ENCODE measurements around the gene ASAP3.

Gene ASAP3

DNA sequence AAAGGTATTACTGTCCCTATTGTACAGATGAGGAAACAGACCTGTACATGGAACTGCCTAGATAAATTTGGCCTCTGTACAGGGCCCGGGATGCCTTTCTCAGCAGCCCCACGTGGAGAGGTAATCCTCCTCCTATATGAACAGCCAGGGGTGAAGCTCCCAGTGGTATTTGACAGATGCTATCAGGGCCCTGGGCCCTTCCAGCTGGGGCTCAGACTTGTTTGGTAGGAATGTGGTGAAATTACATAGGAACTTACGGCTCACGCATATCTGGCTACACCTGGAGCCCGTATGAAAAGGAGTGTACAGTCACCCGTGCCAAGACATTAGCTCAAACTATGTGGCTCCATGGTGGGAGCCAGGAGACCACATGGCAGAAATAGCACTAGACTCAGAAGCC lies 34.7 kb downstream of the ASAP3 start:
- Histone ChIP-seq H3K18ac (ENCODE audit: low read length) (no peak overlapping the region), H3K9ac (ENCODE audit: low read depth, low read length, poor library complexity) (no peak overlapping the region), H3K27ac (replicated peaks; ENCODE audit: low read length) (no peak overlapping the region), H3K79me1 (ENCODE audit: low read depth, low read length) (no peaks in the 10 kb centered on the region), H3K4me1 (ENCODE audit: control insufficient read depth in 2 of 2, insufficient read depth in 1 of 2, low read depth in 1 of 2, low read length in 2 of 2) (no peaks in the 10 kb centered on the region), H3K4me3 (ENCODE audit: low read length in 2 of 2) (no peak overlapping the region), H3K27me3 (ENCODE audit: control insufficient read depth in 3 of 3, insufficient read depth in 3 of 3, low read depth in 1 of 3, low read length in 3 of 3) (no peaks in the 10 kb centered on the region), H2BK12ac (ENCODE audit: low read length) (no peak overlapping the region), H3K14ac (ENCODE audit: low read length) (no peak overlapping the region), H2AFZ (ENCODE audit: low read length) (no peak overlapping the region), H3K9me3 (replicated peaks in 1 of 2; ENCODE audit: control insufficient read depth in 2 of 2, insufficient read depth in 1 of 2, low read depth in 1 of 2, low read length in 2 of 2) (no peaks in the 10 kb centered on the region), H3K4me2 (ENCODE audit: insufficient read depth, low read length, poor library complexity, severe bottlenecking) (no peak overlapping the region), H2BK120ac (ENCODE audit: low read depth, low read length) (no peak overlapping the region), H3K36me3 (replicated peaks in 1 of 2; ENCODE audit: control insufficient read depth in 2 of 2, insufficient read depth in 2 of 2, low read length in 2 of 2) (peaks cover 0 to 94% of the 10 kb centered on the region in 2 donors), H2BK15ac (ENCODE audit: low read length) (no peak overlapping the region), H3K4ac (ENCODE audit: low read length) (no peak overlapping the region), H2AK5ac (ENCODE audit: low read depth, low read length) (no peak overlapping the region), H2BK5ac (ENCODE audit: low read length) (no peak overlapping the region), H3K23ac (ENCODE audit: low read depth, low read length, poor library complexity) (no peak overlapping the region), H4K91ac (ENCODE audit: low read depth, low read length, poor library complexity) (no peak overlapping the region), H4K8ac (ENCODE audit: low read depth, low read length) (no peak overlapping the region)
- no CpG with 5 or more reads among the region's 6 CpGs for WGBS, 2 donors (ENCODE audit: extremely low coverage in 2 of 2, insufficient read length in 2 of 2, insufficient replicate concordance in 1 of 2)
- DNase-seq (ENCODE audit: low spot score): no peak

- no peak overlapping the region for H2BK15ac ChIP-seq (ENCODE audit: low read length)
Observed at GRCh38 chr1:23448846-23449245, 35.1 kb downstream of the ASAP3 start.

GRCh38 chr1:23446661-23447310 lies 37.2 kb downstream of the ASAP3 start:
- Histone ChIP-seq H3K36me3 (replicated peaks in 1 of 2; ENCODE audit: control insufficient read depth in 2 of 2, insufficient read depth in 2 of 2, low read length in 2 of 2) (peaks cover 0 to 92% of the 10 kb centered on the region in 2 donors), H2BK15ac (ENCODE audit: low read length) (no peak overlapping the region), H3K23ac (ENCODE audit: low read depth, low read length, poor library complexity) (no peak overlapping the region), H3K18ac (ENCODE audit: low read length) (no peak overlapping the region), H2AK5ac (ENCODE audit: low read depth, low read length) (no peak overlapping the region), H3K4me3 (ENCODE audit: low read length in 2 of 2) (no peak overlapping the region), H3K9ac (ENCODE audit: low read depth, low read length, poor library complexity) (no peak overlapping the region), H3K4ac (ENCODE audit: low read length) (no peak overlapping the region), H4K8ac (ENCODE audit: low read depth, low read length) (no peak overlapping the region), H3K27ac (replicated peaks; ENCODE audit: low read length) (no peak overlapping the region), H3K9me3 (replicated peaks in 1 of 2; ENCODE audit: control insufficient read depth in 2 of 2, insufficient read depth in 1 of 2, low read depth in 1 of 2, low read length in 2 of 2) (no peaks in the 10 kb centered on the region), H2AFZ (ENCODE audit: low read length) (no peak overlapping the region), H2BK12ac (ENCODE audit: low read length) (no peak overlapping the region), H3K4me2 (ENCODE audit: insufficient read depth, low read length, poor library complexity, severe bottlenecking) (no peak overlapping the region), H3K27me3 (ENCODE audit: control insufficient read depth in 3 of 3, insufficient read depth in 3 of 3, low read depth in 1 of 3, low read length in 3 of 3) (no peaks in the 10 kb centered on the region), H2BK5ac (ENCODE audit: low read length) (no peak overlapping the region), H3K14ac (ENCODE audit: low read length) (no peak overlapping the region), H2BK120ac (ENCODE audit: low read depth, low read length) (no peak overlapping the region), H3K79me1 (ENCODE audit: low read depth, low read length) (no peaks in the 10 kb centered on the region), H4K91ac (ENCODE audit: low read depth, low read length, poor library complexity) (no peak overlapping the region), H3K4me1 (ENCODE audit: control insufficient read depth in 2 of 2, insufficient read depth in 1 of 2, low read depth in 1 of 2, low read length in 2 of 2) (no peaks in the 10 kb centered on the region)
- no peak for DNase-seq (ENCODE audit: low spot score)
- no CpG with 5 or more reads among the region's 8 CpGs for WGBS, 2 donors (ENCODE audit: extremely low coverage in 2 of 2, insufficient read length in 2 of 2, insufficient replicate concordance in 1 of 2)

More at GRCh38 chr1:23448846-23449245, 35.1 kb downstream of the ASAP3 start:
- Histone ChIP-seq H2BK120ac (ENCODE audit: low read depth, low read length) (no peak overlapping the region), H2AFZ (ENCODE audit: low read length) (no peak overlapping the region), H3K9ac (ENCODE audit: low read depth, low read length, poor library complexity) (no peak overlapping the region), H3K9me3 (replicated peaks in 1 of 2; ENCODE audit: control insufficient read depth in 2 of 2, insufficient read depth in 1 of 2, low read depth in 1 of 2, low read length in 2 of 2) (no peaks in the 10 kb centered on the region), H3K4me3 (ENCODE audit: low read length in 2 of 2) (no peak overlapping the region), H2BK12ac (ENCODE audit: low read length) (no peak overlapping the region), H3K36me3 (replicated peaks in 1 of 2; ENCODE audit: control insufficient read depth in 2 of 2, insufficient read depth in 2 of 2, low read length in 2 of 2) (peaks cover 0 to 97% of the 10 kb centered on the region in 2 donors), H4K8ac (ENCODE audit: low read depth, low read length) (no peak overlapping the region), H3K27ac (replicated peaks; ENCODE audit: low read length) (no peak overlapping the region), H3K4ac (ENCODE audit: low read length) (no peak overlapping the region), H3K14ac (ENCODE audit: low read length) (no peak overlapping the region), H3K27me3 (ENCODE audit: control insufficient read depth in 3 of 3, insufficient read depth in 3 of 3, low read depth in 1 of 3, low read length in 3 of 3) (no peaks in the 10 kb centered on the region), H4K91ac (ENCODE audit: low read depth, low read length, poor library complexity) (no peak overlapping the region), H3K18ac (ENCODE audit: low read length) (no peak overlapping the region), H3K4me2 (ENCODE audit: insufficient read depth, low read length, poor library complexity, severe bottlenecking) (no peak overlapping the region), H3K23ac (ENCODE audit: low read depth, low read length, poor library complexity) (no peak overlapping the region), H2AK5ac (ENCODE audit: low read depth, low read length) (no peak overlapping the region), H3K79me1 (ENCODE audit: low read depth, low read length) (no peaks in the 10 kb centered on the region), H2BK5ac (ENCODE audit: low read length) (no peak overlapping the region), H3K4me1 (ENCODE audit: control insufficient read depth in 2 of 2, insufficient read depth in 1 of 2, low read depth in 1 of 2, low read length in 2 of 2) (no peaks in the 10 kb centered on the region)
- WGBS, 2 donors (ENCODE audit: extremely low coverage in 2 of 2, insufficient read length in 2 of 2, insufficient replicate concordance in 1 of 2): no CpG with 5 or more reads among the region's 1 CpG
- DNase-seq (ENCODE audit: low spot score): no peak

GRCh38 chr1:23444596-23445390 lies 39.2 kb downstream of the ASAP3 start:
- no peak overlapping the region for H3K23ac ChIP-seq (ENCODE audit: low read depth, low read length, poor library complexity)
- H4K8ac ChIP-seq (ENCODE audit: low read depth, low read length): no peak overlapping the region
- H4K91ac ChIP-seq (ENCODE audit: low read depth, low read length, poor library complexity): no peak overlapping the region
- H3K4me2 ChIP-seq (ENCODE audit: insufficient read depth, low read length, poor library complexity, severe bottlenecking): no peak overlapping the region
- H3K4ac ChIP-seq (ENCODE audit: low read length): no peak overlapping the region
- no peak overlapping the region for H2AFZ ChIP-seq (ENCODE audit: low read length)
- no peaks in the 10 kb centered on the region for H3K79me1 ChIP-seq (ENCODE audit: low read depth, low read length)
- no peaks in the 10 kb centered on the region for H3K27me3 ChIP-seq (ENCODE audit: control insufficient read depth in 3 of 3, insufficient read depth in 3 of 3, low read depth in 1 of 3, low read length in 3 of 3)
- H2AK5ac ChIP-seq (ENCODE audit: low read depth, low read length): no peak overlapping the region
- no peaks in the 10 kb centered on the region for H3K9me3 ChIP-seq (replicated peaks in 1 of 2; ENCODE audit: control insufficient read depth in 2 of 2, insufficient read depth in 1 of 2, low read depth in 1 of 2, low read length in 2 of 2)
- H3K36me3 ChIP-seq (replicated peaks in 1 of 2; ENCODE audit: control insufficient read depth in 2 of 2, insufficient read depth in 2 of 2, low read length in 2 of 2): peaks cover 2 to 88% of the 10 kb centered on the region in 2 donors
- DNase-seq (ENCODE audit: low spot score): no peak
- H2BK120ac ChIP-seq (ENCODE audit: low read depth, low read length): no peak overlapping the region
- H3K4me1 ChIP-seq (ENCODE audit: control insufficient read depth in 2 of 2, insufficient read depth in 1 of 2, low read depth in 1 of 2, low read length in 2 of 2): no peaks in the 10 kb centered on the region
- H3K18ac ChIP-seq (ENCODE audit: low read length): no peak overlapping the region
- no peak overlapping the region for H3K4me3 ChIP-seq (ENCODE audit: low read length in 2 of 2)
- H2BK5ac ChIP-seq (ENCODE audit: low read length): no peak overlapping the region
- no peak overlapping the region for H3K9ac ChIP-seq (ENCODE audit: low read depth, low read length, poor library complexity)
- H3K14ac ChIP-seq (ENCODE audit: low read length): no peak overlapping the region
- no CpG with 5 or more reads among the region's 4 CpGs for WGBS, 2 donors (ENCODE audit: extremely low coverage in 2 of 2, insufficient read length in 2 of 2, insufficient replicate concordance in 1 of 2)
- no peak overlapping the region for H2BK12ac ChIP-seq (ENCODE audit: low read length)
- H3K27ac ChIP-seq (replicated peaks; ENCODE audit: low read length): no peak overlapping the region
- no peak overlapping the region for H2BK15ac ChIP-seq (ENCODE audit: low read length)
